ENCODE data around the gene MACO1. TPM values are rescaled to one million over a fixed set of nuclear protein-coding genes. Genes with fewer than 3 reads are reported as not detected.
A peak's percentile ranks its signal among the peaks of the same experiment; 100 is the strongest.
"Not testable (repeated sequence)": the region's sequence is repeated elsewhere in the genome, so short reads cannot be mapped to it uniquely, and the experiment has no call there.

MACO1 gene
- total RNA-seq, 1 donor: 19.9 TPM

DNA sequence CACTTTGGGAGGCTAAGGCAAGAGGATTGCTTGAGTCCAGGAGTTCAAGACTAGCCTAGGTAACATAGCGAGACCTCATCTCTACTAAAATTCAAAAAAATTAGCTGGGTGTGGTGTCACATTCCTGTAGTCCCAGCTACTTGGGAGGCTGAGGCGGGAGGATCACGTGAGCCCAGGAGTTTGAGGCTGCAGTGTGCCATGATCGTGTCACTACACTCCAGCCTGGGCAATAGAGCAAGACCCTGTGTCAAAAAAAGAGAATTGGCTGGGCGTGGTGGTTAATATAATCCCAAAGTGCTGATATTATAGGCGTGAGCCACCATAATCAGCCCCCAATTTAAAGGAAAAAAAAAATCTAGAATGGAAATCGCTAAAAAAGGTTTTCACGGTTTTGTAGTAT lies 7.0 kb downstream of the MACO1 start:
- TF ChIP-seq, protein P1, sequence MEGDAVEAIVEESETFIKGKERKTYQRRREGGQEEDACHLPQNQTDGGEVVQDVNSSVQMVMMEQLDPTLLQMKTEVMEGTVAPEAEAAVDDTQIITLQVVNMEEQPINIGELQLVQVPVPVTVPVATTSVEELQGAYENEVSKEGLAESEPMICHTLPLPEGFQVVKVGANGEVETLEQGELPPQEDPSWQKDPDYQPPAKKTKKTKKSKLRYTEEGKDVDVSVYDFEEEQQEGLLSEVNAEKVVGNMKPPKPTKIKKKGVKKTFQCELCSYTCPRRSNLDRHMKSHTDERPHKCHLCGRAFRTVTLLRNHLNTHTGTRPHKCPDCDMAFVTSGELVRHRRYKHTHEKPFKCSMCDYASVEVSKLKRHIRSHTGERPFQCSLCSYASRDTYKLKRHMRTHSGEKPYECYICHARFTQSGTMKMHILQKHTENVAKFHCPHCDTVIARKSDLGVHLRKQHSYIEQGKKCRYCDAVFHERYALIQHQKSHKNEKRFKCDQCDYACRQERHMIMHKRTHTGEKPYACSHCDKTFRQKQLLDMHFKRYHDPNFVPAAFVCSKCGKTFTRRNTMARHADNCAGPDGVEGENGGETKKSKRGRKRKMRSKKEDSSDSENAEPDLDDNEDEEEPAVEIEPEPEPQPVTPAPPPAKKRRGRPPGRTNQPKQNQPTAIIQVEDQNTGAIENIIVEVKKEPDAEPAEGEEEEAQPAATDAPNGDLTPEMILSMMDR (IDR thresholded peaks at IDR 0.05; ENCODE audit: insufficient read depth, low read depth, low read length): no peak
- no peak for DNase-seq (ENCODE audit: low read depth)
- no peak overlapping the region for H3K4me3 ChIP-seq (ENCODE audit: low read depth, low read length)

DNA sequence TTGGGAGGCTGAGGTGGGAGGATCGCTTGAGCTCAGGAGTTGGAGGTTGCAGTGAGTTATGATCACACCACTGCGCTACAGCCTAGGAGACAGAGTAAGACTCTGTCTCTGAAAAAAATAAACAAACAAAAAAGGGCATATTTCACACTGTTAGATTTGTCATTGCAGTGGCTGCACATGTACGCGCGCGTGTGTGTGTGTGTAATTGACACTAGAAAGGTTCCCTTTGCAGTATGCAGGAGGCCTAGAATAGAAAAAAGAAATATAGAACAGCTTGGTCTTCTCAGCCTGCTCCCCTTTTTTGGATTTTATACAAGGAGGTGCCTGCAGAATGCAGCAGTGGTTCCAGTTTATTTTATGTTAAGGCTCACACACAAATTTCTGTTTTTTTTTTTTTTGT lies 8.6 kb downstream of the MACO1 start:
- DNase-seq (ENCODE audit: low read depth): no peak
- H3K4me3 ChIP-seq (ENCODE audit: low read depth, low read length): no peak overlapping the region
- TF ChIP-seq, protein P1 (IDR thresholded peaks at IDR 0.05; ENCODE audit: insufficient read depth, low read depth, low read length): no peak

DNA sequence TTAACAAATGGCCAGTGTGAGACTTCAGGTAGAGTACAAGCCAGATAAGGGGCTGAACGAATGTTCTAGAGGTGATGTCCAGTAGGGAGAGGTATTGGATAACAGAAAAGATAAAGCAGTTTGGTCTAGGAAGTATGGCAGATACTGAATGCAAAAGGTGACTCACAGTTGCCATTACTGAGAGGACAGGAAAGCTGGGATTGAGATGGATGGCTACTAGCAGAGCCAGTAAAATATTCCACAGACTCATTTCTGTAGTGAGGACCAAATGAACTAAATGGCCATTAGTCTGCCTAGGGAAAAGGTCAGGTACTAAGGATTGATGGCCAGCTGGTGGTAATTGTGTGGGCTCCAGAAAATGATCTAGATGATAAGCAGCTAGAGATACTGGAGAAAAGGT lies 11.5 kb downstream of the MACO1 start:
- TF ChIP-seq, protein P1 (IDR thresholded peaks at IDR 0.05; ENCODE audit: insufficient read depth, low read depth, low read length): no peak
- no peak overlapping the region for H3K4me3 ChIP-seq (ENCODE audit: low read depth, low read length)
- no peak for DNase-seq (ENCODE audit: low read depth)

DNA sequence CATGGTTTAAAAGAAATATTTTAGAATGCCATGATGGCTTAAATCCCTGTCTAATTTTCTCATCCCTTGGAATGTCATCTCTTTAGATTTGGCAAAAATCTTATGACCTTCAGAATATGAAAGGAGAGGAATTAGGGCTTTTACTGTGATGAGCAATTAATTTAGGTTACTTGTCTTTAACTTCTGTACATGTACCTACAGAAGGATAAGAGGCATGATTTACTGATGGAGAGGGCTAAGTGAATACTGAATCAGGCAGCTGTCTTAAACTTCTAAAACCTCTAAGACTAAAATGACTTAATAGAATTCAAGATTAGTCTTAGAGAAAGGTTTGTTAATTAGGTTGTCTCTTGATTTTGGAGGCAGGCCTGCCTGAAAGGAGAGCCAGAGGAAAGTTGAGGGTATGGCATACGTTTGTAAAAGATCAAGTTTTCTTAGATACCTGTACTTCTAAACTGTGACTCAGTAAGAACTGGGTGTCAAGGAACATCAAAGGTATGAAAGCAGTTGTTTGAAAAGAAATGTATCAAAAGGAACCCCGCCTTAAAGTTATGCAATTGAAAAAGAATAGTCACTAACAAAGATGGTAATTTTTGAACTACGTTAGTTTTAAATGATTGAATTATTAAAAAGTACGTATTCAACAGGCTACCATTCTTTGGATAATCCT lies 12.5 kb downstream of the MACO1 start:
- DNase-seq (ENCODE audit: low read depth): no peak
- TF ChIP-seq, protein P1 (IDR thresholded peaks at IDR 0.05; ENCODE audit: insufficient read depth, low read depth, low read length): no peak
- H3K4me3 ChIP-seq (ENCODE audit: low read depth, low read length): no peak overlapping the region

DNA sequence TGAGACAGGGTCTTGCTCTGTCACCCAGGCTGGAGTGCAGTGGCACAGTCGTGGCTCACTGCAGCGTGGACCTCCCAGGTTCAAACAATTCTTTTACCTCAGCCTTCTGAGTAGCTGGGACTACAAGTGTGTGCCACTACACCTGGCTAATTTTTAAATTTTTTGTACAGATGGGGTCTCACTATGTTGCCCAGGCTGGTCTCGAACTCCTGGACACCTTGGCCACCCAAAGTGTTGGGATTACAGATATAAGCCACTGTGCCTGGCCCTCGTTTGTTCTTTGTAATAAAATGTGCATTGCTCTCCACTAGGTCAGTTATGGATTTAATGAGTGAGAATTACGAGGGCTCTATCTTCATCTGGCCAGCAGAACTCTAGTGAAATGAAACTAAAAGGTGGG lies 13.9 kb downstream of the MACO1 start:
- H3K4me3 ChIP-seq (ENCODE audit: low read depth, low read length): not testable (repeated sequence)

DNA sequence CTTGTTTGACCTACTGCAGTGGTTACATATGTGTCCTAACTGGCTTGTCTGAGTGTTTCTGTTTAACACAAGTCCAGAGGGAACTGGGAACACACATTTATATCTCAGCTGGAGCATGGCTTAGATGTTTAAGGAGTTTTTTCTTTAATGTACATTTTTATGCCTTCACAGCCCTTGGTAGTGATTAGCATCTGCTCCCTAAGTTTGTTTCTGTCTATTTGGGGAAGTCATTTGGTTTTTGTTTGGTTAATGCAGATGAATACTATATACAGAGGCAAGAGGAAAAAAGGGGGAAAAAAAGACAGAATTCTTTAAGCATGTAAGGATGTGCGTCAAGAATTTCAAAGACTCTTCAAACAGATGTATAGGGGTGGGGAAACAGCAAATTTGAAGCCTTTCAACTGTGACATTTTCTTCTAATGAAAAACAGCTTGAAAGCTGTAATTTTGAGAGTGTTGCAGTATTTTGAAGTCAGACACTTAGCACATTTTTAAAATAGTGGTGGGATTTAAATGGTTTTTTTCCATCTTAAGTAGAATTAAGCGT lies 15.4 kb downstream of the MACO1 start:
- peak; percentile 30 for DNase-seq (ENCODE audit: low read depth)
- H3K4me3 ChIP-seq (ENCODE audit: low read depth, low read length): no peak overlapping the region
- TF ChIP-seq, protein P1 (IDR thresholded peaks at IDR 0.05; ENCODE audit: insufficient read depth, low read depth, low read length): no peak

More for the DNA sequence above, 13.9 kb downstream of the MACO1 start:
- not testable (repeated sequence) for DNase-seq (ENCODE audit: low read depth)

DNA sequence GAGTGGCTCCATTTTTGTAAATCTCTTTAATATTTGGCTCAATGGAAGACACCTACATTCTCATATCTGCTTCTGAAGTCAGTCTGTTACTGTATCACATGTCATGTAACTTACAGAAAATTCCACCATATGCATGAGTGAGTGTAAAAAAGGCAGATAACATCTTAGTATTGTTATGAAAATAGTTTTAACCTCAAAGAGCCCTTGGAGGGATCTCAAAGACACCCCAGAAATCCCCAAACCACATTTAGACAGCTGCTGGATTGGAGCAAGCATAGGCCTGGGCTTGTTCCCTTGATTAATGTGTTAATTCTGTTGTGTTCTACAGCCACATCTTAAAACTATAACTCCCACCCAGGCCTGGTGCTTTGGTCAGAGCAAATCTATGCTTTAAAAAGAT lies 16.9 kb downstream of the MACO1 start:
- DNase-seq (ENCODE audit: low read depth): peak; percentile 42
- H3K4me3 ChIP-seq (ENCODE audit: low read depth, low read length): no peak overlapping the region
- TF ChIP-seq, protein P1 (IDR thresholded peaks at IDR 0.05; ENCODE audit: insufficient read depth, low read depth, low read length): no peak

All from fibroblast of villous mesenchyme (primary cell).